HS-5 (cell line): ENCODE measurements around the gene TMEM178B.
A peak's percentile ranks its signal among the peaks of the same experiment; 100 is the strongest.
"Not testable (repeated sequence)": the region's sequence is repeated elsewhere in the genome, so short reads cannot be mapped to it uniquely, and the experiment has no call there.

ENCODE experiments used
- DNase-seq: peaks from one replicate; pipeline ENCODE4 v3.0.0-alpha.2; 2012; ENCODE audit warnings: low read depth

Gene TMEM178B

GRCh38 chr7:141356161-141356560, 282.3 kb downstream of the TMEM178B start:
- no peak for DNase-seq

DNA sequence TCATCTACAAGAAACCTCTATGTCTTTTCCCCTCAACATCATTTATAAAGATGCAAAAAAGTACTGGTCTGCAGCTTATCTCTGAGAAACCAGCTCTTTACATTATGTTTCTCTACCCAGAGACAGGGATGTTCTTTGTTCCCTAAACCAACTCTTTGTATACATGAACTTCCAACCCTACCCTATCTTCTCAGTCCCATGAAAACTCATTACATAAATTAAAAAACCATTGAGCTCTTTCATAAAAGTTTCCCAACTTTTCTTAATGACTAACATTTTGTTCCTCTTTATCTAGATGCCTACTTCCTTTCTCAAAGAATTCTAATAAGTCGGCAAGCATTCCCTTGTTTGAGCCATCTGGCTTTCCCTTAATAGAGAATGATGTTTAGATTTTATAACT, 284.5 kb downstream of the TMEM178B start:
- DNase-seq = no peak

GRCh38 chr7:141359262-141359661, 285.4 kb downstream of the TMEM178B start:
- no peak for DNase-seq

GRCh38 chr7:141359740-141360415, 286.0 kb downstream of the TMEM178B start:
- no peak for DNase-seq

DNA sequence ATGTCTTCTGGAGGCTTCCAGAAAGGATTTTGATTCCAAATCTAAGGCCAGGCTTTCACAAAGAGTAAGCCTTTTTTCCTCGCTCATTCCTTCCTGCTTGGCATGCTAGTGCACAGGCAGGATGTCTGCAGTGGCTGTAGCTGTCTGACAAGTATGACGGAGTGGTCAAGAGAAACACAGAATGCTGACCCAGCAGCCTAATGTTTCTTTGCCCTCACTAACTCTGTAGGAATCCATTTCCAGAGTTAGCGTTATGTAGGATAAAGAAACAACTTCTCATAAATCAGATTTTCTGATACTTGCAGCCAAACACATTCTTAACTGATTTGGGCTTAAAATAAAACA, 286.5 kb downstream of the TMEM178B start:
- no peak for DNase-seq

GRCh38 chr7:141360803-141361202, 286.9 kb downstream of the TMEM178B start:
- DNase-seq = no peak

DNA sequence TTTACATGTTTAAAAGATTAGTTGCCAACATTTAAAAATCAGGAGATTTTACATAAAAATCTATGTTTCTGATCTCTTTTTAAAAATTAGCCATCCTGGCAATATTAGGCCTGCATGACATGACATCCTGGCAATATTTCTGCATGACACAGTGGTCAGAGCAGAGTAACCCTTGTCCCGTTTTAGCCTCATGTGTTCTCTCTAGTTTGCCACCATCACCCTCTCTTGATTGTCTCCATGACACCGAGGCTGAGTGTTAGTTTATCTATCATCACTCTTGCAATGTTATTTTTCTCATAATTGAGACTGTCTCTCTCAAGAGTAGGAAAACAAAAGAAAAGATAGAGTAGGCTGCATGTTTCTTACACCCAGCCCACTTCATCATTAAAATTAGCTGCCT, 287.6 kb downstream of the TMEM178B start:
- no peak for DNase-seq

DNA sequence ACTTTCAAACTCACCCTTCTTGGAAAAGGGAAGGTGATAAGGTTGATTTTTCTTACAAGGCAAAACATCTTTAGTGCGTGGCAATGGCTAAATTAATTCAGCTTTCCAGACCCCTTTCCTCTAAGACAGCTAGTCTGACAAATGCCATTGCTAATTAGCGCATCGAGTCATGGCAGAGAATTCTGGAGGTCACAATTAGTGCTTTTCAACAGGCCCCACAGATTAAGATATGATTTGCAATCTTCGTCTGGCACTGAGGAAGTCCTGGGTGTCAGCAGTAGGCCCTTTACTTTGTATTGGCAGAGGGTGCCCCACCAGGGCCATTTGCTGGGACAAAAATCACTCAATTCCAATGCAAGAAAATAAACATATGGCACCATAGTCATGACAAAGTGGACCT, 288.1 kb downstream of the TMEM178B start:
- no peak for DNase-seq

DNA sequence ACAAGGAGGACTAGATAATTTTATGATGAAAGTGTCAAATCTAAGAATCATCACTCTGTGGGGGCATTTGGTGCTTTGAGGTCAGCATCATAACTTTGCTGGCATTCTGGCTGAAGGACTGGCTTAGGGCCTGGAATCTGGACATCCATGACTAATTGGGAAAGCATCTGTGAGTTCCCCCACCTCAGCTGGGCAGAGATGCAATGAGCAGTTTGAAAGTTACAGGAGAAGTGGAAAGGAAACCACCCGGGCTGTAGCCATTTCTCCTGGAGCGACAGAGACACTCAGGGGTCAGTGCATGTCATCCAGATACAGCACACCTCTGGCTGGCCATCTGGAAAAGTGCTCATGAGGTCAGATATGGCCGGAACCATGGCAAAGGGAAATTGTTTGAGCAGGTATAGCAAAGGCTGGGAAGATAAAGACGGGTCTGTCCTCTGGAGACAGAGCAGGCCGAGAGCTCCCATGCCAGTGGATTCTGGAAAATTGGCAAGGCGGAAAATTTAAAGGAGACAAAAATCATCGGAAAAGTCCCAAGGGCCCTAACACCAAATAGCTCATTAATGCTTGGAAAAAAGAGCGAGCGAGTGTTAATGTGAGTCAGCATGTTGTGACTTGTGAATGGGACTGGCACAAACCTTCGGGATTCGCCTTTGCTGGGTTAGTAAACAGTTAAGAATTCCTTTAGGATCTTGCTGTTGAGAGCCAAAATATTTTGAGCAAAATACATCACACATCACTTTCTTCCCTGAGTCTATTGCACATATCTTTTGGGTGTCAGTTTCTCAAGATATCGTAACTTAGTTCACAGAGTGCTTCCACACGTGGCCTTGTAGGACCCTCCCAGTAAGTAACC, 288.9 kb downstream of the TMEM178B start:
- peak; percentile 81 for DNase-seq

DNA sequence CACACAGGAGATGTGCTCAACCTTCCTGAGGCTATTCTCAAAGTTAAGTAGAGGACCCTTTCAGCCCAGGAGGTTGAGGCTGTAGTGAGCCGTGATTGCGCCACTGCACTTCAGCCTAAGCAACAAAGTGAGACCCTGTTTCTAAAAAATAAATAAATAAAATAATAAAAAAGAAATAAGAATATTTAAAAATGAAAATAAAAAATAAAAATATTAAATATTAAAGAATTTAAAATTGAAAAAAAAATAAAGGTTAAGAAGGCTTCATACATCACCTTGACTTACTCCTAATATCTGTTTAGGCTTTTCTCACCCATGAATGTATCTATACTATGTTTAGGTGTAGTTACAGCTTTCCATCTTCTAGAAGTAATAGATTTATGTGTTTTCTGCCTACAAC, 289.9 kb downstream of the TMEM178B start:
- DNase-seq = no peak

- DNase-seq = no peak
Observed at GRCh38 chr7:141366091-141366621, 292.3 kb downstream of the TMEM178B start.

DNA sequence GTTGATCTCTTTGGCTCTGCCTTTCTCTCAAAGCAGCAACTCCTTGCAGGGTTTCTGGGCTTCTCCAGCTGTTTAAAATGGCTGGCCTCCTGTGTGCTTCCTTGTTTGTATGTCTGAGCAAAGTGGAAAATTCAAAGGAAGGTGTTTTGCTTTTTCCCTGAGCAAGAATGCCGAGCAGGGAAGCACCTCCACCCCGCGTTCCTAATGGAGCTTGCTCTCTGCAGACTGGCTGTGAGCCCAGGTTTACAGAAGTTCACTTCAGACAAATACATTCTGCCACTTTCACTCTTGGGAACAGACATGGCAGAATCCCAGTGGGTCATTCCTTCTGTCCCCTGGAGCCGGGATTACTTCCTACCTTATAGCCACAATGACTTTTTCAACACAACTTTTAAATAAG, 295.6 kb downstream of the TMEM178B start:
- DNase-seq = no peak

- no peak for DNase-seq
Observed at GRCh38 chr7:141370178-141370577, 296.3 kb downstream of the TMEM178B start.

DNA sequence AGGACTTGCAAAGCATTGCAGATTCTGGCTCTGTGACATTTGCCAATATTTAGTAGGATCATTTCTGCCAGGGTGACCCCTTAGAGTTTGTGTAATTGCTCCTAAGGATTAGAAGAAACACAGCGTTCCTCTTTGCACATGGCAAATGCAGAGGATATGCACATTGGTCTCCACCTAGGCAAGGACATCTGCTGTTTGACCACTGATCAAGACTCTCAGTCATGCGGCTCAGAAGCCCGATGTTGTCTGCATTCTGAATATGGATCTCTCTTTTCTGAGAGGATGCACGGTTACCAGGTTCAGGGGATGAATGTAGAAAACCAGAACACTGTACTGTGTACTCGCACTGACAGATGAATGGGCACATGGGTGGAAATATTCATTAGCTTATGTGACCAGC, 296.8 kb downstream of the TMEM178B start:
- no peak for DNase-seq

- DNase-seq = no peak
Observed at GRCh38 chr7:141374425-141374824, 300.6 kb downstream of the TMEM178B start.

DNA sequence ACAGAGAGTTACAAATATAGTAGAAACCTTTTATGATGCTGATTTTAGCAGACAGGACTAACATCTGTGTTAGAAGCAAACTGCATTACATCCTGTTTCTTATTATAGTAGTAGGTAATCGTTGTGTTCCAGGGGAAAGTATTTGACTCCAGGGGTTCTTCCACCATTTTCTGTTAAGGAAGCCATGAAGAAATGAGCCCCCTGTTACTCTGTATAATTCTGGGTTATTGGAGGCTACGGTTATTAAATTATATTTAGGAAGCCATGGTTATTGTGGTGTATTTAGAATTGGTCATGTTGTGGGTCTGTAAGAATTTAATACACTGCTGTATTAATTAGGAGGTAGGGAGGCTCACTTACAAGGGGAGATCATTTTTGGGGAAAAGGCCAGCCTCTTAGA, 301.6 kb downstream of the TMEM178B start:
- DNase-seq = no peak

GRCh38 chr7:141377906-141378305, 304.0 kb downstream of the TMEM178B start:
- no peak for DNase-seq

- no peak for DNase-seq
Observed at GRCh38 chr7:141378405-141378804, 304.5 kb downstream of the TMEM178B start.

DNA sequence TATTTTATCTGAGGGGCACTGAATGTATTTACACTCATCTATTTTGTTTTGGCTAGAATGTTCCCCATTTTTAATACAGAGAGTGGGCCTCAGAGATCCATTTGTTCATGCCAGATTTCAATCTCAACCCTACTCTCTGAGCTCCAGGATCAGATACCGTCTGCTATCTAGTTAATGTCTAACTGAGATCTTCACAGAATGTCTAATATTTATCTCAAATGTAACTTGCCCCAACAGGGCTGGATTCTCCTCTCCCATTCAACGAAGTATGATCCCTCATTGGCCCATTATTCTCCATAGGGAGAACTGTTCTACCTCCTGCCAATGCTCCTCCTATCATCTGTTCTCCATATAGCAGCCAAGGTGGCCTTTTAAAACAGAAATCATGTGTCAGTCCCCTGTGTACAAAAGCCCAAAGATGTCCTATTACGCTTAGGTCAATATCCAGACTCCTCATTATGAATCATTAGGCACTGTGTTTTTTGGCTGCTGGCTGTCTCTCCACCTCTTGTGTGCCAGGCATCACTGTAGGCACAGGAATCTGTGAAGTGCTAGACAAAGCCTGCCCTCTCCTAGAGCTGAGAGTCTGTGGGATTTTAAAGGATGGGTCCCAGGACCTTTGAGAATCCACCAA, 308.0 kb downstream of the TMEM178B start:
- no peak for DNase-seq

GRCh38 chr7:141383356-141383755, 309.5 kb downstream of the TMEM178B start:
- DNase-seq = not testable (repeated sequence)

- DNase-seq = peak; percentile 15
Observed at GRCh38 chr7:141386881-141387280, 313.0 kb downstream of the TMEM178B start.

- no peak for DNase-seq
Observed at GRCh38 chr7:141387521-141388217, 313.8 kb downstream of the TMEM178B start.
